Measurements from ENCODE around the gene BTRC.
A peak's percentile ranks its signal among the peaks of the same experiment; 100 is the strongest.

BTRC gene

DNA sequence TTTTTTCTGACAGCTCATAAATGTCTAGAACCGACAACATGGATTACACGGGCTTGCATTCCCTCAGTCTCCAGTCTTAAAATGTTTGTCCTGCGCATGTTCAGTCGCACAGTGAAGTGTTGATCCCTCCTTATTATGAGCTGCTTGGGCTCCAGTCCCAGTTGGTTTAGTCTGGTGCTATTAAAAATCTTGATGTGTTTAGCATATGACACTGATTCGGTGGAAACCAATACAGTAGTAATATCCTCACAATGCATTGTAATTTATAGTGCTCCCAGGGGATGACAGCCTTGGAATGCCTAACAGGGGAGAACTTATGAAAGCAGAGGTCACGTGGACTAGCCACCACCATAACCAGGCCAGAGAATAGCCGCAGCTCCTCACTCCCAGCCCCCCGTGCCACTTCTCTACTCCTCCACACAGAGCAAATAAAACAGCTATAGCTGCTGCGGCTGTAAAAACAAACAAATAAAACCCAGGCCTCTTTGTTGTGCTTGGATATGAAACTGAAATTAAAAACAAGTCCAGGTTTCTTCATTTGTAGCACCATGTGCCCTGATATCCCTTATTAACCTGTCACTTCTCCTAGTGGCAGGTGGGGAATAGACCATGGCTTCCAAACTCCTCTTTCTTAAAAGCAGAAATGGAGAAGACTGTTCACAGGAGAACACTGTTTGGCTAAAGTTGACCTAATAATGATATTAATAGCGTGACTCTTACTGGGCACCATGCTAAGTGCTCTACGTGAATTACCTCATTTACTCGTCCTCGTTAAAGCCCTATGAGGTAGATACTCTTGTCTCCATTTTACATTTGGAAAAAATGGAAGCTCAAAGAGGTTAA lies 241.8 kb downstream of the BTRC start:
- no peak for DNase-seq

- DNase-seq, result no peak
Measured at GRCh38 chr10:101597091-101597900, 243.3 kb downstream of the BTRC start.

- no peak for DNase-seq
Measured at GRCh38 chr10:101601541-101601940, 247.6 kb downstream of the BTRC start.

DNA sequence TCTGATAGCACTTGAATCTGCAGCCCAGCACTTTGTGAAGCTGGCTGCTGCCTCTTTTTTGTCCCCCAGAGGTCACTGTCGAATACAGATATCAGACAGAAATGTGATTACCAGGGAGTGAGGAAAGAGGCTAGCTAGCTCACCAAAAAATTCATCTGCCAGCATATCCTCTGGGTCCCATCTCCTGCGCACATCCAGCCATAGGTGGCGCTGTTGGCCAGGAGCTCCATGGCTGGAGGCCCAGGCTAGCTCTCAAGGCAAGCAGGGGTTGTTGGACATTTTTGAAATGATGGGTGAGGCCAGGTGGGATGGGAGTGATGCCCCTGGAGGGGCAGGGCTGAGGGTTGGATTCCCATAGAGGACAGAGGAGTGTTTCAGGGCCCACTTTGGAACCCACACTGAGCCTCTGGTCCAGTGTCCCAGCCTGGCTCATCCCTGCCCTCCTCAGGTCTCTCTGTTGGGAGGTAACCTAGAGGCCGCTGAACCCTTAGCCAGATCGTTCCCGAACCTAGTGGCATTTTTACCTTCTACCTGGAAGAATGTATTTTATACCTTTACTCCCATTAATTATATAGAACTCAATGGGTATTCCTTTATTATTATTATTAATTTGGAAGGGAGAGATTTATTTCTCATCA lies 248.9 kb downstream of the BTRC start:
- peak; percentile 79 for DNase-seq
